HUES48 (cell line): ENCODE data around the gene CXCL9.
"Not testable (repeated sequence)": the region's sequence is repeated elsewhere in the genome, so short reads cannot be mapped to it uniquely, and the experiment has no call there.

Experiments used
- H3K27ac ChIP-seq: one replicate; pipeline ENCODE4 v1.7.0; 2013; ENCODE audit warnings: low read depth, low read length, inconsistent platforms
- H3K27me3 ChIP-seq: 2 replicates; pipeline ENCODE4 v1.6.1; 2013; ENCODE audit warnings: mild to moderate bottlenecking, low read length; ENCODE audit not compliant: control insufficient read depth, insufficient read depth
- H3K36me3 ChIP-seq: 2 replicates; pipeline ENCODE4 v1.6.1; 2013; ENCODE audit warnings: low read length; ENCODE audit not compliant: control insufficient read depth, insufficient read depth
- H3K4me1 ChIP-seq: 2 replicates; pipeline ENCODE4 v1.6.1; 2013; ENCODE audit warnings: mild to moderate bottlenecking, low read length; ENCODE audit not compliant: control insufficient read depth, insufficient read depth
- H3K4me3 ChIP-seq: 2 replicates; pipeline ENCODE4 v1.5.1; 2013; ENCODE audit warnings: mild to moderate bottlenecking, low read depth, low read length
- H3K9ac ChIP-seq: 2 replicates; pipeline ENCODE4 v1.6.1; 2013; ENCODE audit warnings: mild to moderate bottlenecking, low read depth, low read length, moderate library complexity
- H3K9me3 ChIP-seq: 2 replicates; pipeline ENCODE4 v1.6.1; 2013; ENCODE audit warnings: low read length; ENCODE audit not compliant: control insufficient read depth, insufficient read depth

CXCL9 gene

DNA sequence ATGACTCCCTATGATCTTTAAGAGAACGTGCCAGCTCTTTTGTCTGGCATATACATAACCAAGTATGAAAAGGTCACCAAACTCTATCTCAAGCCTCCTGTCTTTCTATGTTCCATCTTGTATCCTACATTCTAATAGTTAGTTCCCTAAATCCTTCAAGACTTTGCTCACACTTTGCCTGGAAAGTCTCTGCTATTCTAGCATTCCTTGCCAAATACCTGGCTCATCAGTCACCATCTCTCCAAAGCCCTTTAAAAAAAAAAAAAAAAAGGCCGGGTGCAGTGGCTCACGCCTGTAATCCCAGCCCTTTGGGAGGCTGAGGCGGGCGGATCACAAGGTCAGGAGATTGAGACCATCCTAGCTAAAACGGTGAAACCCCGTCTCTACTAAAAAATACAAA, 48.8 kb downstream of the CXCL9 start:
- H3K36me3 ChIP-seq: peaks cover 87% of the 10 kb centered on the region
- H3K4me3 ChIP-seq, H3K4me1 ChIP-seq, H3K27ac ChIP-seq, H3K9ac ChIP-seq, H3K27me3 ChIP-seq, H3K9me3 ChIP-seq: not testable (repeated sequence)

DNA sequence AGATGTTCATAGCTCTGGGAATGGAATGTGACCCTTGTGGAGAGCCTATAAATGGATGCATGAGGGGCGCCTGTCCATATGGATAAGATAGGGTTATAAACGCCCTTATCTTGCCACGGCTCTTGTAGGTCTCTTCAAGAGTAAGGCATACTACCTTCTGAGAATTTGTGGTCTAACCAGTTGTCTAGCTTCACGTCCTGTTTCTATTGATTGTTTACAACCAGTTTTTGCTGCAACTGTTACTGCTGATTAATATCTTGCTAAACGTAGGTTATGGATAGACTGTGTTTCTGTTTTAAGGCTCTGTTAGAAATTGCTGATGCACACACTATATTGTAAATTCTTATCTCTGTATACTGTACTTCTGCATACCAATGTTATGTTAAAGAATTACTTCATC, 52.5 kb downstream of the CXCL9 start:
- peaks cover 96% of the 10 kb centered on the region for H3K36me3 ChIP-seq
- not testable (repeated sequence) for H3K27ac ChIP-seq, H3K27me3 ChIP-seq, H3K4me3 ChIP-seq, H3K9ac ChIP-seq, H3K4me1 ChIP-seq, H3K9me3 ChIP-seq

DNA sequence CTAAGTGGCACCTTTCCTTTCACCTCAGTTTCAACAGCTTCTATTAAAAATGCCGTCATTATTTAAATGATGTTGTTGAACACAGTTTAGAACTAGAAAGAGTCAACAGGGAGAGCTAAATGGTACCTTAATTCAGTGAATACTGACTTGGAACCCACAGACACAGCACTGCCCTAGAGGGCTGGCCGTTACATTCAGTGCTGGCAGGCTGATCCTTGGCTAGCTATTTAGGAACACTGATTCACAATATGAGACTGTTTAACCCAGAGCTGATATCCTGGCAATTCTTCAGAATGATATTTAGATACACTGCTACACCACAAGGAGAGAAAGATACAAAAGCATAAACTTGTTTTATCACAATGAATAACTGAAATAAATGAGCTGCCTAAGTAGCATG, 53.8 kb downstream of the CXCL9 start:
- Histone ChIP-seq H3K4me1 (no peaks in the 10 kb centered on the region), H3K4me3 (no peak overlapping the region), H3K9me3 (no peaks in the 10 kb centered on the region), H3K36me3 (peaks cover 98% of the 10 kb centered on the region), H3K9ac (no peak overlapping the region), H3K27me3 (no peaks in the 10 kb centered on the region), H3K27ac (no peak overlapping the region)
